Left kidney (tissue), 2 donors: ENCODE results near the gene LRRC53. TPM values are rescaled to one million over a fixed set of nuclear protein-coding genes. Genes with fewer than 3 reads are reported as not detected.

Experiments used
- DNase-seq: peaks from one replicate; pipeline ENCODE4 v3.0.0-alpha.2; 2013
- polyA plus RNA-seq: library from polyadenylated mRNA; unstranded; fragments of 120-200 nt; gene quantifications from one replicate; pipeline ENCODE4 v1.2.1, GENCODE V29; 2013; ENCODE audit not compliant: insufficient read length

Gene LRRC53
- polyA plus RNA-seq, 1 donor = not detected

- no peak for DNase-seq
These were observed 78.1 kb downstream of the LRRC53 start for GRCh38 chr1:74434321-74434720.

GRCh38 chr1:74432325-74432724 lies 80.1 kb downstream of the LRRC53 start:
- DNase-seq = no peak

- no peak for DNase-seq
These were observed 80.9 kb downstream of the LRRC53 start for GRCh38 chr1:74431531-74431930.

GRCh38 chr1:74430342-74430934 lies 82.0 kb downstream of the LRRC53 start:
- DNase-seq = no peak

- DNase-seq = no peak
These were observed 82.8 kb downstream of the LRRC53 start for GRCh38 chr1:74429580-74429979.

- no peak for DNase-seq
These were observed 84.7 kb downstream of the LRRC53 start for GRCh38 chr1:74427681-74428080.

- DNase-seq = peak; percentile 19
These were observed 86.0 kb downstream of the LRRC53 start for GRCh38 chr1:74426208-74426937.

GRCh38 chr1:74425676-74426075 lies 86.7 kb downstream of the LRRC53 start:
- DNase-seq = no peak

- DNase-seq = no peak
These were observed 88.9 kb downstream of the LRRC53 start for GRCh38 chr1:74423471-74423870.

GRCh38 chr1:74422421-74423292 lies 89.8 kb downstream of the LRRC53 start:
- peak; percentile 18 for DNase-seq

- no peak for DNase-seq
These were observed 91.9 kb downstream of the LRRC53 start for GRCh38 chr1:74420467-74420866.

Other genes with a start within 250 kb of the LRRC53 start
- gene ERICH3, start 161.2 kb upstream of the LRRC53 start, polyA plus RNA-seq = 0.78 TPM
- gene CRYZ, start 220.4 kb upstream of the LRRC53 start, polyA plus RNA-seq = 197 TPM
- gene TYW3, start 220.5 kb upstream of the LRRC53 start, polyA plus RNA-seq = 40.3 TPM